ENCODE measurements around the gene FST.

- TF ChIP-seq CTCF (IDR thresholded peaks at IDR 0.05) (no peak), POLR2A (IDR thresholded peaks at IDR 0.05) (no peak)
Measured at GRCh38 chr5:53503562-53504218, 23.3 kb downstream of the FST start.
